Tibial nerve (tissue), 4 donors: ENCODE results near the gene CEP170B. TPM values are rescaled to one million over a fixed set of nuclear protein-coding genes. Genes with fewer than 3 reads are reported as not detected.

Experiments used
- DNase-seq, 2 donors: peaks; one replicate each; pipeline ENCODE4 v3.0.0-alpha.2; 2019; ENCODE audit warnings: low spot score in 2 of 2
- H3K27ac ChIP-seq, 4 donors: fragments of 200-600 bp; sonication (generic) in 3 of 4; one replicate each; pipeline ENCODE4 v1.5.1; 2017 to 2019; ENCODE audit warnings: mild to moderate bottlenecking in 1 of 4
- H3K27me3 ChIP-seq, 2 donors: fragments of 200-600 bp; sonication (generic) in 1 of 2; one replicate each; pipeline versions ENCODE4 v1.5.1 to v1.6.0; 2017 to 2019
- H3K36me3 ChIP-seq, 3 donors: fragments of 200-600 bp; sonication (generic); one replicate each; pipeline ENCODE4 v1.5.1; 2018 to 2019
- H3K4me1 ChIP-seq, 4 donors: fragments of 200-600 bp; sonication (generic) in 3 of 4; one replicate each; pipeline ENCODE4 v1.5.1; 2017 to 2019
- H3K4me3 ChIP-seq, 4 donors: fragments of 200-600 bp; sonication (generic) in 3 of 4; one replicate each; pipeline ENCODE4 v1.5.1; 2017 to 2019; ENCODE audit warnings: mild to moderate bottlenecking in 1 of 4, moderate library complexity in 1 of 4
- H3K9me3 ChIP-seq, 4 donors: fragments of 200-600 bp; sonication (generic) in 3 of 4; one replicate each; pipeline ENCODE4 v1.5.1; 2017 to 2019
- EP300 ChIP-seq, 2 donors: sonication (generic); formaldehyde crosslinking; IDR thresholded peaks; one replicate each; pipeline ENCODE4 v1.6.1; 2017; ENCODE audit warnings: antibody characterized with exemption in 2 of 2, mild to moderate bottlenecking in 1 of 2
- POLR2A ChIP-seq, 2 donors: fragments of 450-650 bp; IDR thresholded peaks; one replicate each; pipeline ENCODE4 v1.6.1; 2017; ENCODE audit warnings: antibody characterized with exemption in 2 of 2, mild to moderate bottlenecking in 2 of 2, moderate library complexity in 2 of 2
- WGBS, 2 donors: methylation state at CpG; one replicate each; pipeline ENCODE4 v1.1.5; 2018; 5-methylcytosine and 5-hydroxymethylcytosine counted together
- total RNA-seq, 4 donors: library from RNA; depleted of rRNA; stranded (reverse); fragments of >200 nt; gene quantifications; one replicate each; pipeline ENCODE4 v1.1.0, GENCODE V29; 2016
- TF ChIP-seq, protein P1 (sequence below), 5 experiments: fragments of 200-600 bp in 3 of 5; fragments of 450-650 bp in 2 of 5; sonication (generic) in 3 of 5; IDR thresholded peaks; one replicate each; pipeline ENCODE4 v1.5.1; 2016 to 2019; ENCODE audit warnings: antibody characterized with exemption in 5 of 5, mild to moderate bottlenecking in 3 of 5, moderate library complexity in 2 of 5

CEP170B gene
- total RNA-seq, 4 donors from 2014 or later: 10.1 to 36.3 (median 13.0) TPM

DNA sequence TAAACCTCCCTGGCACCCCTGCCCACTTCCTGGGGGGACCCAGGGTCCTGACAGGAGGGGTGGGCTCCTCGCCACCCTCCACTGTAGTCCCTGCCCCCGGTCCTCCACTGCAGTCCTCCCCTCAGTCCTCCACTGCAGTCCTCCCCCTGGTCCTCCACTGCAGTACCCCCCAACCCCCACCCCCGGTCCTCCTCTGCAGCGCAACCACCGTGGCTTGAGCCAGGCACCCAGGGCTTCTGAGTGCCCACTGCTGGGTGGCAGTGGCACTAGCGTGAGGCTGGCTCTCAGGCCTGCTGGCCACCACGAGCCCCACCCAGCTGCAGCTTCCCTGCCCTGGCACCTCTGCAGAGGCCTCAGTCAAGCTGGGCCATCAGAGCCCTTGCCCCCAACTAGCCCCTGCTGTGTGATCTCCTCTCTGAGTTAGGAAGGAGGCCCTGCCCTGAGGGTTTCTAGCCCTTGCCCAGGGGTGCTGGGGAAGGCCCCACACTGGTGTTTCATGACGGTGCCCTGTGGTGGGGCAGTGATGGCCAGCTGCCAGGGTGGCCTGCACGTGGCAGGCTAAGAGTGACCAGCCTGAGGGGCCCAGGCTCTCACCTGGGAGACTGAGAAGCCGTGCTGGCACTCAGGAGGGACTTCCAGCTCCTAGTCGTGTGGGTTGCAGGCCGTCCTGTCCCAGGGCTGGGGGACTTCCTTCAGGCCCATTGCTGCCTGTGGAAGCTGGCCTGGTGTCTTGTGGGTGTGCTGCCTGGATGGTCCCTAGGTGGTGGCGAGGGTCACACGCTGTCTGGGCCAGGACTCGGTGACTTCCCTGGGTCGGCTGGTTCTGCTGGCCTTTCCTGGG lies 9.7 kb downstream of the CEP170B start:
- no peak for DNase-seq
- H3K27me3 ChIP-seq: no peaks in the 10 kb centered on the region
- H3K4me1 ChIP-seq: peaks cover 0 to 11% (median 3%) of the 10 kb centered on the region in 4 donors
- no peaks in the 10 kb centered on the region for H3K9me3 ChIP-seq
- H3K27ac ChIP-seq: no peak overlapping the region
- no peak for TF ChIP-seq EP300 (IDR thresholded peaks at IDR 0.05)
- TF ChIP-seq POLR2A (IDR thresholded peaks at IDR 0.05): no peak
- TF ChIP-seq, protein P1, sequence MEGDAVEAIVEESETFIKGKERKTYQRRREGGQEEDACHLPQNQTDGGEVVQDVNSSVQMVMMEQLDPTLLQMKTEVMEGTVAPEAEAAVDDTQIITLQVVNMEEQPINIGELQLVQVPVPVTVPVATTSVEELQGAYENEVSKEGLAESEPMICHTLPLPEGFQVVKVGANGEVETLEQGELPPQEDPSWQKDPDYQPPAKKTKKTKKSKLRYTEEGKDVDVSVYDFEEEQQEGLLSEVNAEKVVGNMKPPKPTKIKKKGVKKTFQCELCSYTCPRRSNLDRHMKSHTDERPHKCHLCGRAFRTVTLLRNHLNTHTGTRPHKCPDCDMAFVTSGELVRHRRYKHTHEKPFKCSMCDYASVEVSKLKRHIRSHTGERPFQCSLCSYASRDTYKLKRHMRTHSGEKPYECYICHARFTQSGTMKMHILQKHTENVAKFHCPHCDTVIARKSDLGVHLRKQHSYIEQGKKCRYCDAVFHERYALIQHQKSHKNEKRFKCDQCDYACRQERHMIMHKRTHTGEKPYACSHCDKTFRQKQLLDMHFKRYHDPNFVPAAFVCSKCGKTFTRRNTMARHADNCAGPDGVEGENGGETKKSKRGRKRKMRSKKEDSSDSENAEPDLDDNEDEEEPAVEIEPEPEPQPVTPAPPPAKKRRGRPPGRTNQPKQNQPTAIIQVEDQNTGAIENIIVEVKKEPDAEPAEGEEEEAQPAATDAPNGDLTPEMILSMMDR (IDR thresholded peaks at IDR 0.05): no peak
- H3K4me3 ChIP-seq: no peak overlapping the region
- H3K36me3 ChIP-seq: peaks cover 0 to 21% (median 0%) of the 10 kb centered on the region in 3 donors
- WGBS, 2 donors: 72 to 82% methylated on average over 8 to 16 of the region's 16 CpGs

DNA sequence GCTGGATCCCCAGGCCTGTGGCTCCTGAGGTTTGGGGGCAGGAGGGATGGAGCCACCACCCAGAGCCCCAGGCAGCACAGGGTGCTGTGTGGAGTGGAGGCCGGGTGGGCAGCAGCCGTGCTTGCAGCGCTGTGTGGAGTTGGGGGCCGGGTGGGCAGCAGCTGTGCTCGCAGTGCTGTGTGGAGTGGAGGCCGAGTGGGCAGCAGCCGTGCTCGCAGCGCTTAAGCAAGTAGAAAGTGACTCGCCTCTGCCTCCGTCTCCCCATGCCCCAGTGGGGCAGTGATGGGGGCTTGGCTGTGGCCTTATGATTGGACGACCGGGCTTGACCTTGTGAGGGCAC lies 10.3 kb downstream of the CEP170B start:
- Histone ChIP-seq H3K27me3 (no peaks in the 10 kb centered on the region), H3K4me3 (no peak overlapping the region), H3K27ac (no peak overlapping the region), H3K36me3 (peaks cover 0 to 27% (median 0%) of the 10 kb centered on the region in 3 donors), H3K9me3 (no peaks in the 10 kb centered on the region), H3K4me1 (peaks cover 0 to 11% (median 3%) of the 10 kb centered on the region in 4 donors)
- no peak for DNase-seq
- WGBS, 2 donors: 88 to 92% methylated on average over 13 of the region's 13 CpGs
- no peak for TF ChIP-seq EP300 (IDR thresholded peaks at IDR 0.05)
- TF ChIP-seq, protein P1 (IDR thresholded peaks at IDR 0.05): no peak
- no peak for TF ChIP-seq POLR2A (IDR thresholded peaks at IDR 0.05)

DNA sequence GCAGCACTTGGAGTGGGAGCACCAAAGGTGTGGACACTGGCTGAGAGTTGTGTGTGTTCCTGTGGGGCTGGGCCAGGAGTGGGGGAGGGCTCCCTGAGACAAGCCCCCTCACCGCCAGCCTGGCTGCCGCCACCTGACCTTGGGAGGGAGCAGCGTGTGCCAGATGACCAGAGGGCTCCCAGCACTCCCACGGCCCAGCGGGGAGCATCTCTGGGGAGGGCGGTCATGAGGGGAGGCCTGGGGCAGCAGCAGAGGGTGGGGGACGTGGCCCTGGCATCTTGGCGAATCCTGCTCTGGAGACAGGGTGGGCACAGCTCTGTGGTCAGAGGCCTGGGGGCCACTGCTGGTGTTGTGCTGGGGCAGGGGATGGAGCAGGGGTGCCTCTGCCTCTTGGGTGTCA lies 10.7 kb downstream of the CEP170B start:
- peaks cover 0 to 11% (median 3%) of the 10 kb centered on the region in 4 donors for H3K4me1 ChIP-seq
- TF ChIP-seq, protein P1 (IDR thresholded peaks at IDR 0.05): no peak
- no peak for TF ChIP-seq POLR2A (IDR thresholded peaks at IDR 0.05)
- H3K36me3 ChIP-seq: peaks cover 0 to 31% (median 0%) of the 10 kb centered on the region in 3 donors
- no peak overlapping the region for H3K27ac ChIP-seq
- 79 to 88% methylated on average over 6 to 8 of the region's 8 CpGs for WGBS, 2 donors
- DNase-seq: no peak
- no peak overlapping the region for H3K4me3 ChIP-seq
- H3K27me3 ChIP-seq: no peaks in the 10 kb centered on the region
- no peaks in the 10 kb centered on the region for H3K9me3 ChIP-seq

DNA sequence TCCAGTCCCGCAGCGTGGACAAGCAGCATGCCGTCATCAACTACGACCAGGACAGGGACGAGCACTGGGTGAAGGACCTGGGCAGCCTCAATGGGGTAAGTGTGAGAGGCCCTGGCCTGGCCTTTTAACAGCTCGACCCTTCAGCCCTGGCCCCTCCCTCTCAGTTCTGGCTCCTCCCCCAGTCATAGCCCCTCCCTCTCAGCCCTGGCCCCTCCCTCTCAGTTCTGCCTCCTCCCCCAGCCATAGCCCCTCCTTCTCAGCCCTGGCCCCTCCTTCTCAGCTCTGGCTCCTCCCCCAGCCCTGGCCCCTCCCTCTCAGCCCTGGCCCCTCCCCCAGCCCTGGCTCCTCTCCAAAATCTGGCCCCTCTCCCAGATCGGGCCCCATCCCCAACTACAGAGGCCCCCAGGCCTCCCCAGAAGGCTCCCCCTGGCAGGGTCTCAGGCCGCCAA lies 11.2 kb downstream of the CEP170B start:
- Histone ChIP-seq H3K27me3 (no peaks in the 10 kb centered on the region), H3K4me3 (no peak overlapping the region), H3K36me3 (peaks cover 0 to 36% (median 0%) of the 10 kb centered on the region in 3 donors), H3K4me1 (peaks cover 0 to 11% (median 3%) of the 10 kb centered on the region in 4 donors), H3K27ac (no peak overlapping the region), H3K9me3 (no peaks in the 10 kb centered on the region)
- no peak for DNase-seq
- WGBS, 2 donors: 75 to 78% methylated on average over 8 of the region's 8 CpGs
- TF ChIP-seq POLR2A (IDR thresholded peaks at IDR 0.05) (no peak), EP300 (IDR thresholded peaks at IDR 0.05) (no peak)
- TF ChIP-seq, protein P1 (IDR thresholded peaks at IDR 0.05): no peak

DNA sequence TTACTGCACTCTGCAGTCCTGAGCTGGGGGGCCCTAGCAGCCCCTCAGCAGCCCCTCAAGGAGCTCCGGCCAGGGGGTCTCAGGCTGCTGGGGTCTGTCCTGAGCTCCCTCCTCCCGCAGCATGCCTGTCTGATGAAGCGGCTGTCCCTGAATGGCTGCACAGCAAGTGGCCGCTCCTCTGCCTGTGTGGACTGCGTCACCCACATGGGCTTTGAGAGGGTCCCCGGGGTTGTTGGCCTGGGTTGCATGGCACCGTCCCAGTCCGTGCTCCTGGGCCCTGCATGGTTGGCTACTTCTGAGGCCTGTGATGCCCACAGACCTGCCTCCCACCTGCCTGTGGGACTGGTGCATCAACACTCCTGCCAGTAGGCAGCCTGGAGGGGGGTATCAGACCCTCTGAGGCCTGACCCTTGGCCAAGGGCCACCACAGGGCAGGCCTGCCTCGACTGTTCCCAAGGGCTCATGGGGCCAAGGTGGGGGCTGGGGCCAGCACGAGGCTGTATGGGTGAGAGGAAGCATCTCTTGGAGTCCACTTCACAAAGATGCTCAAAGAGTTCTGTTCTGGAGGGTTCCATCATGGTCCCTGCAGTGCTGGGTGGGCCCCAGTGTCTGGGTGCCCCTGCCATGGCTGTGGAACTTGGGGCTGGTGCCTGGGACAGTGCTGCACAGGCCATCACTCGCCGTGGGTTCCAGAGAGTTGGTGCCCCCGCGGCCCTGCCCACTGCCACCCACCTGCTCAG lies 12.2 kb downstream of the CEP170B start:
- Histone ChIP-seq H3K4me3 (no peak overlapping the region), H3K27ac (no peak overlapping the region), H3K4me1 (peaks cover 0 to 11% (median 3%) of the 10 kb centered on the region in 4 donors), H3K36me3 (peaks cover 0 to 44% (median 0%) of the 10 kb centered on the region in 3 donors), H3K27me3 (no peaks in the 10 kb centered on the region), H3K9me3 (no peaks in the 10 kb centered on the region)
- DNase-seq: no peak
- WGBS, 2 donors: 79 to 89% methylated on average over 4 to 11 of the region's 14 CpGs
- TF ChIP-seq POLR2A (IDR thresholded peaks at IDR 0.05): no peak
- TF ChIP-seq, protein P1 (IDR thresholded peaks at IDR 0.05): no peak
- TF ChIP-seq EP300 (IDR thresholded peaks at IDR 0.05): no peak
